Activated CD4-positive, alpha-beta T cell treated with anti-CD3 and anti-CD28 coated beads for 48 hours (primary cell): Measurements from ENCODE around the gene RACK1.
"Not testable (repeated sequence)": the region's sequence is repeated elsewhere in the genome, so short reads cannot be mapped to it uniquely, and the experiment has no call there.

Experiments
- DNase-seq: peaks from one replicate; pipeline ENCODE4 v3.0.0-alpha.2; 2020

Gene RACK1

GRCh38 chr5:181232593-181232992 lies 11.1 kb downstream of the RACK1 start:
- DNase-seq = no peak

GRCh38 chr5:181231432-181231831 lies 12.3 kb downstream of the RACK1 start:
- no peak for DNase-seq

GRCh38 chr5:181230551-181230950 lies 13.2 kb downstream of the RACK1 start:
- no peak for DNase-seq

GRCh38 chr5:181229996-181230395 lies 13.7 kb downstream of the RACK1 start:
- DNase-seq = no peak

GRCh38 chr5:181224390-181225229 lies 19.1 kb downstream of the RACK1 start:
- peak; percentile 46 for DNase-seq

GRCh38 chr5:181223729-181224389 lies 19.8 kb downstream of the RACK1 start:
- peak; percentile 59 for DNase-seq

GRCh38 chr5:181223058-181223728 lies 20.5 kb downstream of the RACK1 start, which contains the start of gene TRIM41:
Gene TRIM41, plus strand, starts transcription at chr5:181223281. Its CDS starts 719 bp downstream, at chr5:181224000.
- peak; percentile 99 for DNase-seq

GRCh38 chr5:181222630-181223057 lies 21.1 kb downstream of the RACK1 start:
- no peak for DNase-seq

- peak; percentile 98 for DNase-seq
These were observed 21.7 kb downstream of the RACK1 start for GRCh38 chr5:181221792-181222629.

- DNase-seq = no peak
These were observed 22.5 kb downstream of the RACK1 start for GRCh38 chr5:181221105-181221791.

GRCh38 chr5:181220178-181220515 lies 23.6 kb downstream of the RACK1 start:
- no peak for DNase-seq

- DNase-seq = no peak
These were observed 24.2 kb downstream of the RACK1 start for GRCh38 chr5:181219262-181220177.

- DNase-seq = no peak
These were observed 24.9 kb downstream of the RACK1 start for GRCh38 chr5:181218795-181219124.

GRCh38 chr5:181217803-181218062 lies 26.0 kb downstream of the RACK1 start:
- DNase-seq = peak; percentile 49

- DNase-seq = peak; percentile 82
These were observed 26.4 kb downstream of the RACK1 start for GRCh38 chr5:181217111-181217802.

- DNase-seq = peak; percentile 53
These were observed 27.4 kb downstream of the RACK1 start for GRCh38 chr5:181215997-181216989.

GRCh38 chr5:181214249-181214648 lies 29.5 kb downstream of the RACK1 start:
- not testable (repeated sequence) for DNase-seq

- no peak for DNase-seq
These were observed 30.8 kb downstream of the RACK1 start for GRCh38 chr5:181212934-181213333.

GRCh38 chr5:181212080-181212479 lies 31.6 kb downstream of the RACK1 start:
- no peak for DNase-seq
